Left ventricle myocardium superior (tissue), 1 donor: ENCODE measurements around the gene ELP5. TPM values are rescaled to one million over a fixed set of nuclear protein-coding genes. Genes with fewer than 3 reads are reported as not detected.

Experiments
- ATAC-seq: fragments of 200-7000 bp; cut with Tn5 transposase; one replicate; pipeline ENCODE4 v1.9.1; 2020; ENCODE audit warnings: mild to moderate bottlenecking, moderate library complexity
- DNase-seq: peaks from one replicate; pipeline ENCODE4 v3.0.0-alpha.2; 2020
- intact Hi-C: fragments of 100-400 bp; cut with micrococcal nuclease; formaldehyde crosslinking; loops from one replicate; pipeline ENCODE4 v1.11.0; 2022
- total RNA-seq: library from RNA; stranded (reverse); fragmentation: NEBNext Ultra II Directional; extraction: Animal tissue kit (Norgen Biotek cat#: 25700); gene quantifications from one replicate; pipeline ENCODE4 v1.2.1, GENCODE V29; 2021
- donor health status: DM: no; HTN: yes; CAD: no; lungs with severe emphysema.

Gene ELP5
- total RNA-seq, 1 donor from 2014 or later: 85.3 TPM

GRCh38 chr17:7217113-7217987, 34.7 kb upstream of the ELP5 start:
- no peak for ATAC-seq
- intact Hi-C loops: no loop called here
- DNase-seq: peak; percentile 53

GRCh38 chr17:7218166-7218565, 33.8 kb upstream of the ELP5 start:
- intact Hi-C loops: no loop called here

GRCh38 chr17:7218758-7219157, 33.3 kb upstream of the ELP5 start:
- intact Hi-C loops: no loop called here
- DNase-seq: peak; percentile 22

More at GRCh38 chr17:7218166-7218565, 33.8 kb upstream of the ELP5 start:
- ATAC-seq: no peak
- DNase-seq: peak; percentile 57

GRCh38 chr17:7219229-7219811, 32.7 kb upstream of the ELP5 start:
- DNase-seq (peak; percentile 11), ATAC-seq (no peak)
- intact Hi-C loops: no loop called here

More at GRCh38 chr17:7218758-7219157, 33.3 kb upstream of the ELP5 start:
- no peak for ATAC-seq

GRCh38 chr17:7219812-7220592, 32.0 kb upstream of the ELP5 start, which contains the start of the genes ACADVL and DLG4:
Gene ACADVL (plus strand): TSS chr17:7219938. CDS start chr17:7219985, 47 bp downstream.
Gene DLG4 (minus strand): TSS chr17:7219836.
- ATAC-seq (peak; percentile 82), DNase-seq (peak; percentile 97)
- intact Hi-C loops: no loop called here

GRCh38 chr17:7220593-7221277, 31.3 kb upstream of the ELP5 start:
- peak; percentile 4 for ATAC-seq
- intact Hi-C loops: no loop called here
- DNase-seq: peak; percentile 58

GRCh38 chr17:7221278-7222092, 30.5 kb upstream of the ELP5 start:
- intact Hi-C loops: no loop called here
- ATAC-seq (no peak), DNase-seq (no peak)

- ATAC-seq (no peak), DNase-seq (no peak)
- intact Hi-C loops: no loop called here
Measured at GRCh38 chr17:7222093-7222971, 29.7 kb upstream of the ELP5 start.

- no peak for ATAC-seq
- DNase-seq: peak; percentile 40
- intact Hi-C loops: no loop called here
Measured at GRCh38 chr17:7222972-7223292, 29.1 kb upstream of the ELP5 start.

GRCh38 chr17:7223375-7223774, 28.6 kb upstream of the ELP5 start:
- ATAC-seq (no peak), DNase-seq (no peak)
- intact Hi-C loops: no loop called here

GRCh38 chr17:7224110-7224509, 27.9 kb upstream of the ELP5 start:
- intact Hi-C loops: no loop called here
- no peak for ATAC-seq
- peak; percentile 36 for DNase-seq

- DNase-seq: peak; percentile 29
- no peak for ATAC-seq
Measured at GRCh38 chr17:7224661-7225111, 27.3 kb upstream of the ELP5 start.

GRCh38 chr17:7225711-7226331, 26.2 kb upstream of the ELP5 start:
- ATAC-seq (peak; percentile 44), DNase-seq (peak; percentile 54)
- intact Hi-C loops: no loop called here

More at GRCh38 chr17:7224661-7225111, 27.3 kb upstream of the ELP5 start:
- intact Hi-C loops: no loop called here

- no peak for ATAC-seq
- intact Hi-C loops: no loop called here
- peak; percentile 34 for DNase-seq
Measured at GRCh38 chr17:7226721-7227710, 25.0 kb upstream of the ELP5 start.

GRCh38 chr17:7228920-7229319, 23.1 kb upstream of the ELP5 start:
- ATAC-seq: no peak
- intact Hi-C loops: no loop called here
- peak; percentile 29 for DNase-seq

- ATAC-seq (no peak), DNase-seq (peak; percentile 23)
- intact Hi-C loops: no loop called here
Measured at GRCh38 chr17:7229504-7229903, 22.5 kb upstream of the ELP5 start.
